ENCODE results near the gene ESD.
A peak's percentile ranks its signal among the peaks of the same experiment; 100 is the strongest.
"Not testable (repeated sequence)": the region's sequence is repeated elsewhere in the genome, so short reads cannot be mapped to it uniquely, and the experiment has no call there.

The ESD gene

DNA sequence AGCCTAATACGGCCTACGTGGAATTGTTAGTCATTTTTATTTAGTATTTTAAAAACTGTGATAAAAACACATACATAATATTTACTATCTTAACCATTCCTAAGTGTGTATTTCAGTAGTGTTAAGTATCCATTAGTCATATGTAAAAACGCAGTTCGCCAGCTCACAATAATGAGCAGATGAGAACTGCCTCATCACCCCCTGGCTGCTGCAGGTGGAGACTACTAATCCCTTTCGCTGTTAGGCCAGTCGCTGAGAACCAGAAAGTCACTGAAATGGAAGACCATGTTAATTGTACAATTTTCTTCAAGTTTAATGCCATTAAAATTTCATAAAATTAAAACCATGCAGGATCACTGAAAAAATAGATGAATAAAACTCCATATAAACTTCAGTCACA lies 1.6 kb downstream of the ESD start:
- peak; percentile 14 for DNase-seq (ENCODE audit: low read depth)

DNA sequence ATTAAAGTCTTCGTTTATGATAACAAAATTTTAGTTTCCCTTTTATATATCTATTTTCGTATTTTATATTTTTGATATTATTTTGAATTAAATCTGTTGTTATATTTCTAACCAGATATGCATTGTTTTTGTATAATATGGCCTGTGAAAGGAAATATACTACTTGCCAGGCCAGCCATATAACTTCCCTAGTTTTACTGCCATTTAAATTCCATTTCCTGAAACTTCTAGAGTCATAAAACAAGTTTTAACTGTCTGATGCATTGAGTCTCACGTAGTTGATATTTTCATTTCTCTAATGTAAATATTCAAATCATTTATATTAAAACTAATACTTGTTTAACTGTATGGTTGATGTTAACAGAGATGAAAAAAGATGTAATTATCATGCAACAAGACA lies 13.5 kb downstream of the ESD start:
- DNase-seq (ENCODE audit: low read depth): no peak

DNA sequence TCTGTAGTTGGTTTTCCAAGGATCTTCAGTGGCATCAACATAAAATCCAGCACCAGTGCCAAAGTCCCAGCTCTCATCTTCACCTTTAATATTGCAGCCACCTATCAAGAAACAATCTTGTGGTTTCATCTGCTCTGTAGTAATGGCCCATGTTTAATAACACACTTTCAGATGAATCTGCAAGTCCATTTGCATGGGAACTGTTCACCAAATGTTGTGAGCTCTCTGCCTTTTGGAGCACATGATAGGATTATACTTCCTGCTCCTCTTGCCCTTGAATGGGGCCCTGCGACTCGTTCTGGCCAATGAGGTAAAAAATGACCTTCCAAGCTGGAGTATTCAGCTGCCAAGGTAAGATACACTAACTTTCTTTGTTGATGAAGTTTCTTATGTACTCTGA lies 14.3 kb downstream of the ESD start:
- DNase-seq (ENCODE audit: low read depth): no peak

DNA sequence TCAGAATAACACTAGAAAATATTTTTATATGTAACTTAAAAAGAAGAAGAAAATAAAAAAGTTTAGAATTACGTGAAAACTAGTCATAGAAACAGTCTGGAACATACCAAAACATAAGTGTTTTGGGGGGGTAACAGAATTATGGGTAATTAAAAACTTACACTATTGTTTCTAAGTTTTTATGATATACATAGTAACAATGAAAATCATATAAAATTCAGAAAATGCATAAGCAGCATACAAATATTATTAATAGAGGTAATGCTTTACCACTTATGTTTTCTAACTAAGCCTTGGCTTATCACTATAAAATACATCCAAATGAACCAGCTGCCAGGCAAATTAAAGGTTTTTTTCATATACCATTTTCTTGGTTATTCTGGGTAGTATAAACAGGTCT lies 14.9 kb downstream of the ESD start:
- DNase-seq (ENCODE audit: low read depth): no peak

DNA sequence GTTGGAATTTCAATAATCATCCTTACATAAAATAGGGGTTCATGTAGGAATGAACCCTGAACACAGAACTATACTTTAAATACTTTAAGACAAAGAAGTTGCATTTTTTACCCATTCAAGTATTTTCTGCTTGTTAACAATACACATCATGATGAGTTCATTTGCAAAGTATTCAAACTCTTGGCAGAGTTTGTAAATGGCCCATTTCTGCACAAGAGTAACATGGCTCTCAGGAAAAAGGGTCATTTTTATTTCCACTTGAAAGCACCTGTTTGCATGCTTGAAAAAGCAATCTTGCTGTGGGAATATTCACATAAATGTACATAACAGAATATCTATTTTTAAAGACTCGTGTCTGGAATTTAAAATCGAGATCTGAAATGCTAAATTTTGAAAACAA lies 18.1 kb downstream of the ESD start:
- DNase-seq (ENCODE audit: low read depth): peak; percentile 69

DNA sequence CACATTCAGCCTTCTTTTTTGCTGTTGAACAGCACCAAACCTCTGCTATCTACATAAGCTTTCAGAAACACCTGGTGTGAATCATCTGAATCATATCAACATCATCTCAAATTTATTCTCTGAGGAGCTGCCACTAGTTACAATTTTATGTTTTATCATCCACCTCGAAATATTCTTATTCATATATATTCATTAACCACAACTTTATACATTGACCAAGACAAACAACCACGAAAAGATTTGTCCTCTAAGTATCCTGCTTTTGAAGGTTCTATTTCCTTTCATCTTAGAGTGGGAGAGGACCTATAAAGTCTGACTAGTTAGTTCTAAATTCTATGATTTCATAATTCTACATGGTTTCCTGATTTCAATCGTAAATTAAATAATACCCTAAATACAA lies 18.9 kb downstream of the ESD start:
- no peak for DNase-seq (ENCODE audit: low read depth)

DNA sequence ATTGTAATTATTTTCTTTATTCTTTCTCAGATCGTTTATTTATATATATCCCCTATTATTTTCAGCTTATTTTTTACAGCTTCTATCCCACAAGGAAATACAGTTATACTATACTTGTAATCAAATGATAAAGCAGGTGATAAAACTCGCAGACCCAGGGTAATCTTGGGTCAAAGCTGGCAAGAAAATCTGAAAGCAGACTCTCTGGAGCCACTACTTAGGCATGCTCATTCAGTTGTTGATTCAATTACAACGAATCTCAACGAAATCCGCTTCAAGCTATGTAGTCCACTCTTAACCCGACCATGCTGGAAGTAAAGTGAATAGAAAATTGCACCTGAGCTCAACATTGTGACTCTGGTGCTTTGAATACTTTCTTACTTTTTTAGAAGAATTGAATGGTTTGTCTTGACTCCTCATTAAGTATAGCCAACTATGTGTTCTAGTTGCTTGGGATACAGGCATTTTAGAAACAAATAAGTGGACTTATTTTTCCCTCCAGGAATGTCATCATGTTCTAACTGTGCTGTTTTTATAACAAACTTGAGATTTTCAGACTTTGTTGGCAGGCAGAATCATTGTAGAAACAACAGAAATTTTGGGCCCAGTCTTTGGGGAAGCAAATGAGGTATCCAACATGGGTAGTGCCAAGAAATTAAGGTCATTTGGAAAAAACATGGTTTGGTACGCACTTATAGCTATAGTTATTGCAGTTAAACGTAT lies 21.4 kb downstream of the ESD start:
- DNase-seq (ENCODE audit: low read depth): no peak

DNA sequence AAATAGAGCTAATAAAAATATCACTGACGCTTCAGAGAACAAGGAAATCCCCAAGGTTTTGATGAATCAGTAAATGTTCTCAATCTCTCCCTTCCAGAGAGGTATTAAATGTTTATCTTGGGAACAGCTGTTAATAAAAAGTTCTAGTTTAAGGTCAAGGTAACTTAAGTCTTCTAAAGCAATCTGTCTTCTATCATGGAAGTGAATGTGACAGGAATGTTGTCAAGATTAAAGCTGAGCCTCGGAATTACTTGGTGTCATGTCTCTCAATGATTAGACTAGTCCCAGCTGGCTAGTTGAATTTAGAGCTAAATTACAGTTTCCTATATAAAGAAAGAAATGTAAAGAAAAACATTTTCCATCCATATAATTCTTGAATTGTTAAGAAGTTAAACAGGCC lies 23.4 kb downstream of the ESD start:
- DNase-seq (ENCODE audit: low read depth): peak; percentile 25

DNA sequence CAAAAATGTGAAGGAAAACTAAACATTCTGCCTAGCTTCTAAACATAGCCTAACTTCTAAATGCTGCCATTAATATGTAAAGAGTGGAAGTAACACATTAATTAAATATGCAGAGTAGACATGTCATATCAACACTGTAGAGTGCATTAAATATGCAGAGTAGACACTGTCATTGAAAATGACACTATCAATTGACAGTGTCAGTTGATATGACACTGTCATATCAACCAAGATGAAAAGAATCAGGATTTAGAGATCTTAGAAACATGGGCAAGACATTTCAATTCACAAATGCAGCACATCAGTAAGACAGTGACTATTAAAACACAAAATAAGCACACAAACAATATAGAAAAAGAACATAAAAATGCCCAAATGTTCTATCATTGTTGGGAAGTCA lies 25.3 kb downstream of the ESD start:
- no peak for DNase-seq (ENCODE audit: low read depth)

DNA sequence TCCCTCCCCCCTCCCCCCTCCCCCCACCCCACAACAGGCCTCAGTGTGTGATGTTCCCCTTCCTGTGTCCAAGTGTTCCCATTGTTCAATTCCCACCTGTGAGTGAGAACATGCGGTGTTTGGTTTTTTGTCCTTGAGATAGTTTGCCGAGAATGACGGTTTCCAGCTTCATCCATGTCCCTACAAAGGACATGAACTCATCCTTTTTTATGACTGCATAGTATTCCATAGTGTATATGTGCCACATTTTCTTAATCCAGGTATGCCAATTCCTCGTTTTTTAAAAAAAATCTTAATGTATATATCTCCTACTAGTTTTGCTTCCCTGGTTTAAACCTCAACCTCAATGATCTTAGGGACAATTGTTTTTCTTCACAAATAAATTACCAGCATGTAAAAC lies 27.0 kb downstream of the ESD start:
- DNase-seq (ENCODE audit: low read depth): not testable (repeated sequence)

DNA sequence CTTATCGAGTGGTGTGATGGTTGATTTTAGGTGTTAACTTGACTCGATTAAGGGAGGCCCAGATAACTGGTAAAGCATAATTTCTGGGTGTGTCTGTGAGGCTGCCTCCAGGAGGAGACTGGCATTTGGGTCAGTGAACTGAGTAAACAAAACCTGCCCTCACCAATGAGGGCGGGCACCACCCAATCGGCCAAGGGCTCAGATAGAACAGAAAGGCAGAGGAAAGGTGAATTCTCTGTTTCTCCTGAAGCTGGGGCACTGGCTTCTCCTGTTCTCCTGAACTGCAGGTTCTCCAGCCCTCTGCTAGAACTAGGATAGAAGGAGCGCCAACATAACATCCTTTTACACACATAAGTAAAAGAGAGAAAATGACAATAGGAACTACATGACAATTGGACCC lies 35.1 kb downstream of the ESD start:
- DNase-seq (ENCODE audit: low read depth): no peak

DNA sequence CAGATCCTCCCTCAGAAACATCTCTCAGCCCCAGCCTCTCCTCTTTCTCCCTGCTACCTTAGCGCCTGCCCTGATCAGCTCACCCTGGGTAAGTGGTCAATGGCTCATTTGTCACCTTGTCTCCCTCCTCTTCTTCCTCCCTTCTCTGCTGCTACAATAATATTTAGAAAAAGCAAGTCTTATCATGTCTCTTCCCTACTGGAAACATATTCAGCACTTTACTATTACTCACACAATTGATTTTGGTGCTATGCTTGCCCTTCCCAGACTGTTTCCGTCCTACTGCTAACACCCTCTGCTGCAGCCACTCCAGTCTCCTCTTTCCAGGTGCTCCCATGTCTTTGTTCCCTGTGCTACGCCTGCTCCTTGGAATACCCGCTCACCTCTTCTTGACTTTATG lies 35.8 kb downstream of the ESD start:
- no peak for DNase-seq (ENCODE audit: low read depth)

DNA sequence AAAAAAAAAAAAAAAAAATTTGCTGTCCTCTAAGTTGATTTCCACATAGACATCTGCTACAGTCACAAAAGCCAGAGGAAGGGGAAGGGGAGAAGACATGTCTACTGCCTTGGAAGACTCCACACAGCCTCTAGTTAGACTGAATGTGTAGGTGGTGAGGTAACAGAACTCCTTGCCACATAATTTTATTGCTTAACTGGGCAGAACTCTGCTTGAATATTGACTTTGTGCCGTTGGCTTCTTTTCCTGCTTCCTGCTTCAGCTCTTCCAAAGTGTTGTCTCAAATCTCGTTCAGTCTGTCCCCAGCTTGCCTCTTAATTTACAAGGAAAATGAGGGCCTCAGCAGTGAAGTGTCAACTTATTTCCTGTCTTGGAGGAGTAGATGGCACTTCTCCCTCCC lies 37.1 kb downstream of the ESD start:
- DNase-seq (ENCODE audit: low read depth): no peak

DNA sequence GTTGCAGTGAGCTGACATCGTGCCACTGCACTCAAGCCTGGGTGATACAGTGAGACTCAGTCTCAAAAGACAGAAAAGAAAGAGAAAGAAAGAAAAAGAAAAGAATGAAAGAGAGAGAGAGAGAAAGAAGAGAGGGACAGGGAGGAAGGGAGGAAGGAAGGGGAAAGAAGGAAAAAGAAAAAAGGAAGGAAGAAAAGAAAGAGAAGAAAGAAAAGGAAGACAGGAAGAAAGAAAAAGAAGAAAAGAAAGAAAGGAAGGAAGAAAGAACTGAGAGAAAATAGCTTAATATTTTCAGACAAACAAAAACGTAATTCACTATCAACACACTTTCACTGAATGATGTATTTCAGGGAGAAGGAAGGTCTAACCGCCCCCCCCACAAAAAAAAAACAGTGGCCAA lies 39.3 kb downstream of the ESD start:
- DNase-seq (ENCODE audit: low read depth): no peak

DNA sequence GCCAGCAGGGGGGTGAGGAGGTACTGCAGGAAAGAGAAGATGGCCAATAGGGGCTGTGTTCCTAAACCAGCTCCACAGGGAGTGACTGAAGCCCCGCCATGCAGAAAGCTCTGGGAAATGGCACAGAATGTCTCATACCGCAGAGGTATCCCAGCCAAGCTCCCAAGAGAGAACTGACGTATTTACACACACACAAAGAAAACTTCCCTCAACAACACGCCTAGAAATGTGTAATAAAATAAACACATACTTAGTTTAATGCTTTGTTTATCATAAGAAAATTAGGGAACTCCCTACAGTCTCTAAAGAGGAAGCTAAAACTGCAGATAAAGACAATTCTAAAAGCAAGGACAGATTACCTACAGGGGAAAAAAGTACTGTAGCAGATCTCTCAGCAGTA lies 40.0 kb downstream of the ESD start:
- peak; percentile 66 for DNase-seq (ENCODE audit: low read depth)

DNA sequence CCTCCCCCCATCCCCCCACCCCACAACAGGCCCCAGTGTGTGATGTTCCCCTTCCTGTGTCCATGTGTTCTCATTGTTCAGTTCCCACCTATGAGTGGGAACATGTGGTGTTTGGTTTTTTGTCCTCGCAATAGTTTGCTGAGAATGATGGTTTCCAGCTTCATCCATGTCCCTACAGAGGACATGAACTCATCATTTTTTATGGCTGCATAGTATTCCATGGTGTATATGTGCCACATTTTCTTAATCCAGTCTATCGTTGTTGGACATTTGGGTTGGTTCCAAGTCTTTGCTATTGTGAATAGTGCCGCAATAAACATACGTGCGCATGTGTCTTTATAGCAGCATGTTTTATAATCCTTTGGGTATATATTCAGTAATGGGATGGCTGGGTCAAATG lies 41.5 kb downstream of the ESD start:
- DNase-seq (ENCODE audit: low read depth): not testable (repeated sequence)

DNA sequence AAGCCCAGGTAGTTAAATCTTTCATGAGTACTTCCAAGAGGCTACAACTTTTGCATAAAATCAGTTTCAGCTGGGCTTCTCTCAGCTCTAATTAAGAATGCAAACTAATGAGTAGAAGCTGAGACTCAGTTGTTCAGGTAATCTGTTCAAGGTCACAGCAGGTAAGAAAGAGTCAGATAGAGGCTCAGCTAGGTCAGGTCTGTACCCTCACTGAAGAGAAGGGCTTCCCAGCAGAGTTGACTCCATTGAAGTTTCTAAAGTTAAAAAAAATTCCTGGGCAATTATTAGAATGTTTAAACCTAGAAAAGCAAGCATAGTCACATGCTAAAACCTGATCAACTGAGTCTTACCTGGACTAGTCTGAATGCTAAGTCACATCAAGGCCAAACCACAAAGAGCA lies 42.1 kb downstream of the ESD start:
- DNase-seq (ENCODE audit: low read depth): no peak

DNA sequence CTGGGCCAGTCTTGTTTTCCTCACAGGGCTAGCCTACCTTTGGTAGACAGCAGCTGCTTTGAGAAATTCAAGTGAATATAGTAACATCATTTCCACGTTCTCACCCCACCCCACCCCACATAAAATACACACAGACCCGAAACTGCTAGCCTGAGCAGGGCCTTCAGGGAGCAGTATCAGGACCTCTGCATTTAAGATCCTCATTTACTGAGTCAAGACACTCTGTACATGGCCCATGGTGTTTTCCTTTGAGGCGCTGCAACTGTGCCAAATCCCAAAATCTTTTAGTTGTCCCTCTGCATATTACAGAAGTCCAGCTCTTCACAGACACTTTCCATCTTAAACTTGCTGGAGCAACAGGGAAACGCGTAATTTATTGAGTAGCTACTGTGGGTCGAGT lies 43.0 kb downstream of the ESD start:
- DNase-seq (ENCODE audit: low read depth): no peak

DNA sequence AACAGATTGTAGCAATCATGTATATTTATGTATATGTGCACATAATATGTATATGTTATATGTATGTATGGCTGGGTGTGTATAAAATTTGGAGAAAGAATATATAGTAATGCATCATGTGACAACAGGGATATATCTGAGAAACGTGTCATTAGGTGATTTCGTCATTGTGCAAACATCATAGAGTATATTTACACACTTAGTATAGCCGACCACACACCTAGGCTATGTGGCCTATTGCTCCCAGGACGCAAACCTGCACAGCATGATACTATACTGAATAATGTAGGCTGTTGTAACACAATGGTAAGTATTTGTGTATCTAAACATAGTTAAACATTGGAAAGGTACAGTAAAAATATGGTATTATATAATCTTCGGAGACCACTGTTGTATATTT lies 43.8 kb downstream of the ESD start:
- no peak for DNase-seq (ENCODE audit: low read depth)

DNA sequence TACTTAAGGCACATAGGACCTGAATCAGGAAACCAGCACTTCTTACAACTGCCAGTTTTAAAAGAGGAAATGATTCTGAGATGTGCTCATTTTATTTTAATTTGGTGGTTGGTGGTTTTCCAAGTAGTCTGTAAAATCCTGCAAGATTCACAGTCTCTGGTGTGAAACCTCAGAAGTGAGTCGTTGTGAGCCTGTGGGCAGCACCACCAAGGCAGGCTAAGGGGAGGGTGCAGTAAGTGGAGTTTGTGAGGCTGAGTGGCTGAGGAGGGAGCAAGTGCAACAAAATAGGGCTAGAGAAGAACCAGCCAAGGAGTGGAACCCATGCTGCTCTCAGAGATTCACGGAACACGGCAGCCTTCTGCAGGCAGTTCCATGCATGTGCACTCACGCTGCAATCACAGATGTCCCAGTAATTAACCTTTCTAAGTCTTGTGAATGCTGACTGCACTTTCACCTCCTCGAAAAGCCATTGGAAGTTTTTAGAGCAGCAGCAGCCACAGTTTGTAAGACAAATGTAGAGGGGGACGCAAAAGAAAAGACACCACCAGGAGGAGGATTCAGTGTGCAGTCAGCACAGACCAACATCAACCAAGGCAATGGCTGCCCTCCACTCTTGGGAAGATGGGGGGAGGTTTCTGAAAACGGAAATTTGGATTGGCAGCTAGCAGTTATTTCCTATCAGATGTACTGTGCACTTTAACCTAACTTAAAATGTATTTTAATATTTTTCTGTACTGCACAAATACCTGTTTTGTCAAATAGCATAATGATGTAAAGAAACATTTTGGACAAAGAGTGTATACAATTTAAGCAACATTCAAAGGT lies 44.9 kb downstream of the ESD start:
- DNase-seq (ENCODE audit: low read depth): peak; percentile 24

DNA sequence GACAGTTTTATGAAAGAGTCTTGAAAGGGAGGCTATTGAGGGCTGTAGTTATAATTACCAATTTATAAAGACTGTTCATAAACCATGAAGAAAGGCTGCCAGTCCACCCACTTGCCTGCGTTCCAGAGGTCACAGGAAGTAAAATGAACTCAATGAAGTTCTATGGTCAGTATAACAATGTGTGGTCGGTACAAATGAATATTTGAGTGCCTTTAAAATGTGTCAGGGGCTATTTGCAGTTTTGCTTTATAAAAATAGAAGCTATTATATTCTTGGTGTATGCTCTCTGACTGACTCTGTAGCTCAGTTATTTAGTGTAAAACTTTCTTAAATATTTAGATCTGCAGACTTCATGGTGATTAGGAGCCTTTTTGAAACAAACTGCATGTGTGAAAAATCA lies 47.0 kb downstream of the ESD start:
- DNase-seq (ENCODE audit: low read depth): peak; percentile 37

DNA sequence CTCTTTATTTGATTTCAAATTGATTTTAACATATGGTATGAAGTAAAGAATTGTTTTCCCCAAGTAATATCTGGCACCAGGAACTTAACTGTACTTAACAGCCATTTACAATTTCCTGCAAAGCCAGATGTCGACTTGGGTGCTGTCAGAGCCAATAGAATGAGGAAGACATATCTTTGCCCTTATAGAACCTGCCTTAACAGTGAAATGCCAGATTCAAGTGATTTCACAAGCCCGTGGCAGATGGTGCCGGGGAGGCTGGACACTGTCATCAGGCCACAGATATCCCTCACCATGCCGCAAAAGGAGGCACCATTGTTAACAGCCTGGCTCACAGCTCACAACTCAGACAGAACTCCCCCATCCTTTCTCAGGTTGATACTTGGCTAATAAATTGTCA lies 48.7 kb downstream of the ESD start:
- no peak for DNase-seq (ENCODE audit: low read depth)

DNA sequence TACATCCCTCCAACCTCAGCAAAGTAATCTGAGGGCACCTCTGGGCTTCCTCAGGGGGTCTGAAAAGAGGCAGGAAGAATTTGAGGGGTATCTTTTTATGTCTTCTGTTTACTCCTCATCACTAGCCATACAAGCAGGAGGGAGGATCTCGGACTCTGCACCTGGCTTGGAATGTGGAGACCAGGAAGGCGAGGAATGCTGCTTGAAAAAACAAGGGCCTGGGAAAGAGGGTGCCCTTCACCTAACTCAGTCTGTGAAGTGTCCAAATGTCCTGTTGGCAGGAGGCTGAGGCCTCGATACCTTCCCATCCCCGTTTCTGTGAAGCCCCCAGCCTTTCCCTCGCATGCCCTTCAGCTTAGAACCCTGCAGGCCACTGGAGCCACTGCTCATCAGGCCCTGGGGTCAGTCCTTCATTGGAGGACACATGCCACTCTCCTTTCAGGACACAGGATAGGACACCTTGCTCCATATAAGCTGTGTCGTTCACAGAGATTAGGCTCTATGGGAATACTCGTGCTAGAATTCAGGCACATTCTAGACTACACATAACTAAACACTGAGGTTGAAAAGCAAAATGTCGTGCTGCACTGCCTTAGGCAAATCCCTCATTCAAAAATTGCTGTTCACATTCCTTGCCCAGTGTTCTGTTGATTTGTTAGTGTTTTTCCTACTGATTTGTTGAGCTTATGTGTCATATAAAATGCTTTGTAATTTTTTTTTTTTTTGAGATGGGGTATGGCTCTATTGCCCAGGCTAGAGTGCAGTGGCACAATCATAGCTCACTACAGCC lies 49.7 kb downstream of the ESD start:
- DNase-seq (ENCODE audit: low read depth): no peak
